ENCODE data around the gene ACOT13. TPM values are rescaled to one million over a fixed set of nuclear protein-coding genes. Genes with fewer than 3 reads are reported as not detected.

The ACOT13 gene
- total RNA-seq, 2 experiments from 2014 or later, result 16.6 to 20.6 TPM

Other genes with a start within 250 kb of the ACOT13 start
- gene GPLD1, start 177.5 kb upstream of the ACOT13 start, total RNA-seq, result under 1 TPM; 0.34 to 0.42 TPM
- gene ALDH5A1, start 172.1 kb upstream of the ACOT13 start, total RNA-seq, result 1 to 10 TPM; 6.6 to 6.9 TPM
- under 1 TPM in 1 of 2 experiments, not detected in 1; 0.06 TPM for gene KIAA0319, start 20.9 kb upstream of the ACOT13 start, total RNA-seq
- gene TDP2, start 178 bp upstream of the ACOT13 start, total RNA-seq, result 10 to 100 TPM; 48.9 to 54.5 TPM
- gene C6orf62, start 52.1 kb downstream of the ACOT13 start, total RNA-seq, result 100 to 1,000 TPM; 161 to 166 TPM
- 10 to 100 TPM; 50.1 to 53.5 TPM for gene GMNN, start 107.9 kb downstream of the ACOT13 start, total RNA-seq
- gene ARMH2, start 131.8 kb downstream of the ACOT13 start, total RNA-seq, result 1 to 10 TPM; 1.6 to 2.2 TPM